ENCODE data around the gene GK. TPM values are rescaled to one million over a fixed set of nuclear protein-coding genes. Genes with fewer than 3 reads are reported as not detected.

The GK gene
- 100 to 1,000 TPM in 3 of 6 experiments, 10 to 100 TPM in 3; 23.6 to 121 (median 73.2) TPM for total RNA-seq
- long read RNA-seq, partial matches to known transcripts: 4 of 9 reads
- long read RNA-seq, other reads (novel, unspliced or antisense): 2 of 9 reads

GRCh38 chrX:30653415-30654131, at the start of gene GK:
TSS of gene GK (plus strand) at chrX:30653423. CDS start at chrX:30653538, 115 bp downstream.
- Histone ChIP-seq H3K4me3 (peak within 1 kb of the TSS; percentile 51 to 68 (median 68)), H3K27me3 (no peaks in the 10 kb centered on the region), H3K4me1 (peaks cover 0 to 3% (median 0%) of the 10 kb centered on the region in 4 donors), H3K36me3 (no peaks in the 10 kb centered on the region), H3K9me3 (no peaks in the 10 kb centered on the region), H3K27ac (peak within 1 kb of the TSS; percentile 57 to 91 (median 76))
- 51% methylated on average over 10 of the region's 53 CpGs for WGBS (ENCODE audit: insufficient coverage, low coverage, low lambda C conversion rate, missing lambda C conversion rate)
- DNase-seq (peak in 2 of 3 donors; percentile 45 to 54), ATAC-seq (peak in 3 of 4 donors; percentile 0 to 15 (median 12))
- TF ChIP-seq POLR2A (IDR thresholded peaks at IDR 0.05): no peak
- TF ChIP-seq CTCF (IDR thresholded peaks at IDR 0.05): no peak
- intact Hi-C loops (cut with DNase I): no loop called here

DNA sequence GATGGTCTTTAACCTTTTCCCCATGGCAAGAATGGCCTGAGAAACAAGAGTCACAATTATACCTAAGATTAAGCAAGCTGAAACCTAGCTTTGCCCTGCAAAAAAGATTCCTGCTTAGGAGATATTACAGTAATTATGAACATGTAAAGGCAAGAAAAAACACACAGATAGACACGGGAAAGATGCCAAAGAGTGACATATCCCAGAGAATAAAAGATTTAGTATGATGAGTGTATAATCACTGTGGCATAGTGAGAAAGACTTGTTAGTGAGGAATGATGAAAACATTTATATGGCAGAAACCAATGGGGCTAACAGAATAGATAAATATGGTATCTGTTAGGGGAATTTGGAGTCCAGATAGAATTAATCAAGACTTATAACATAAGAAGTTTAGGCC, 46.1 kb upstream of the GK start:
- Histone ChIP-seq H3K4me1 (no peaks in the 10 kb centered on the region), H3K27me3 (no peaks in the 10 kb centered on the region), H3K36me3 (no peaks in the 10 kb centered on the region), H3K27ac (no peak overlapping the region), H3K9me3 (no peaks in the 10 kb centered on the region), H3K4me3 (no peak overlapping the region)
- intact Hi-C loops (cut with DNase I): no loop called here
- TF ChIP-seq CTCF (IDR thresholded peaks at IDR 0.05): no peak
- TF ChIP-seq POLR2A (IDR thresholded peaks at IDR 0.05): no peak
- ATAC-seq (no peak), DNase-seq (no peak)
- 18% methylated on average over 1 of the region's 1 CpG for WGBS (ENCODE audit: insufficient coverage, low coverage, low lambda C conversion rate, missing lambda C conversion rate)

GRCh38 chrX:30610026-30610425, 43.2 kb upstream of the GK start:
- no peak for ATAC-seq
- intact Hi-C loops (cut with DNase I): no loop called here
- H3K9me3 ChIP-seq: no peaks in the 10 kb centered on the region
- H3K4me3 ChIP-seq: no peak overlapping the region
- 49% methylated on average over 2 of the region's 2 CpGs for WGBS (ENCODE audit: insufficient coverage, low coverage, low lambda C conversion rate, missing lambda C conversion rate)
- H3K4me1 ChIP-seq: peaks cover 0 to 7% (median 0%) of the 10 kb centered on the region in 4 donors
- no peak for TF ChIP-seq POLR2A (IDR thresholded peaks at IDR 0.05)
- H3K36me3 ChIP-seq: no peaks in the 10 kb centered on the region
- DNase-seq: no peak
- peaks cover 0 to 4% of the 10 kb centered on the region in 2 donors for H3K27me3 ChIP-seq
- H3K27ac ChIP-seq: no peak overlapping the region

- Histone ChIP-seq H3K36me3 (no peaks in the 10 kb centered on the region), H3K27me3 (peaks cover 0 to 4% of the 10 kb centered on the region in 2 donors), H3K4me3 (no peak overlapping the region), H3K27ac (peak overlapping the region in 2 of 3 donors; percentile 41 to 49), H3K4me1 (peaks cover 0 to 7% (median 0%) of the 10 kb centered on the region in 4 donors), H3K9me3 (no peaks in the 10 kb centered on the region)
- ATAC-seq: peak; percentile 74 to 91 (median 88)
- 38% methylated on average over 6 of the region's 6 CpGs for WGBS (ENCODE audit: insufficient coverage, low coverage, low lambda C conversion rate, missing lambda C conversion rate)
- DNase-seq: peak in 1 of 3 donors; percentile 52
- intact Hi-C loops (cut with DNase I): no loop called here
- TF ChIP-seq CTCF (IDR thresholded peaks at IDR 0.05): no peak
- TF ChIP-seq POLR2A (IDR thresholded peaks at IDR 0.05): no peak
Observed at GRCh38 chrX:30612250-30612655, 41.0 kb upstream of the GK start.

GRCh38 chrX:30613721-30614120, 39.5 kb upstream of the GK start:
- Histone ChIP-seq H3K27me3 (peaks cover 0 to 4% of the 10 kb centered on the region in 2 donors), H3K4me3 (no peak overlapping the region), H3K4me1 (peaks cover 0 to 7% (median 0%) of the 10 kb centered on the region in 4 donors), H3K9me3 (no peaks in the 10 kb centered on the region), H3K36me3 (no peaks in the 10 kb centered on the region), H3K27ac (peak overlapping the region in 1 of 3 donors; percentile 31)
- intact Hi-C loops (cut with DNase I): no loop called here
- no peak for TF ChIP-seq POLR2A (IDR thresholded peaks at IDR 0.05)
- no peak for TF ChIP-seq CTCF (IDR thresholded peaks at IDR 0.05)
- 40% methylated on average over 5 of the region's 5 CpGs for WGBS (ENCODE audit: insufficient coverage, low coverage, low lambda C conversion rate, missing lambda C conversion rate)
- DNase-seq (no peak), ATAC-seq (no peak)

Measured in right lobe of liver (tissue), 6 donors.